ENCODE results near the gene CHRNG.

The CHRNG gene

GRCh38 chr2:232519581-232520438, 19.7 kb upstream of the CHRNG start, which contains the start of gene PRSS56:
TSS of gene PRSS56 (plus strand) at chr2:232520388. CDS start at chr2:232520599, 211 bp downstream.
- no peaks in the 10 kb centered on the region for H3K27me3 ChIP-seq (ENCODE audit: low read depth, low read length)
- H3K4me2 ChIP-seq (ENCODE audit: low read length) = no peak within 1 kb of the TSS

GRCh38 chr2:232520489-232520888, 19.0 kb upstream of the CHRNG start:
- no peaks in the 10 kb centered on the region for H3K79me2 ChIP-seq (ENCODE audit: low read length)
- H3K27ac ChIP-seq (ENCODE audit: low read length) = no peak overlapping the region
- no peak overlapping the region for H3K9ac ChIP-seq (ENCODE audit: low read length)
- H3K4me1 ChIP-seq (ENCODE audit: low read length) = no peaks in the 10 kb centered on the region
- H3K4me2 ChIP-seq (ENCODE audit: low read length) = no peak overlapping the region
- TF ChIP-seq EZH2phosphoT487 (IDR thresholded peaks at IDR 0.05; ENCODE audit: low read depth) (no peak), CTCF (IDR thresholded peaks at IDR 0.05; ENCODE audit: low read depth, low read length) (no peak)
- no peaks in the 10 kb centered on the region for H3K36me3 ChIP-seq (replicated peaks; ENCODE audit: low read depth, low read length)
- no peaks in the 10 kb centered on the region for H3K9me3 ChIP-seq (ENCODE audit: insufficient read depth, low read length)
- no peaks in the 10 kb centered on the region for H3K27me3 ChIP-seq (ENCODE audit: low read depth, low read length)
- H3K4me3 ChIP-seq (ENCODE audit: low read length) = no peak overlapping the region
- no peaks in the 10 kb centered on the region for H4K20me1 ChIP-seq (ENCODE audit: insufficient read depth, low read length)
- H2AFZ ChIP-seq (ENCODE audit: low read depth, low read length) = no peak overlapping the region

More at GRCh38 chr2:232519581-232520438, 19.7 kb upstream of the CHRNG start, which contains the start of gene PRSS56:
- Histone ChIP-seq H3K4me1 (ENCODE audit: low read length) (no peaks in the 10 kb centered on the region), H3K36me3 (replicated peaks; ENCODE audit: low read depth, low read length) (no peaks in the 10 kb centered on the region), H4K20me1 (ENCODE audit: insufficient read depth, low read length) (no peaks in the 10 kb centered on the region), H3K9me3 (ENCODE audit: insufficient read depth, low read length) (no peaks in the 10 kb centered on the region), H3K27ac (ENCODE audit: low read length) (no peak within 1 kb of the TSS), H3K4me3 (ENCODE audit: low read length) (no peak within 1 kb of the TSS), H3K79me2 (ENCODE audit: low read length) (no peaks in the 10 kb centered on the region), H2AFZ (ENCODE audit: low read depth, low read length) (no peak within 1 kb of the TSS), H3K9ac (ENCODE audit: low read length) (no peak within 1 kb of the TSS)
- TF ChIP-seq EZH2phosphoT487 (IDR thresholded peaks at IDR 0.05; ENCODE audit: low read depth) (no peak), CTCF (IDR thresholded peaks at IDR 0.05; ENCODE audit: low read depth, low read length) (no peak)

- H3K36me3 ChIP-seq (replicated peaks; ENCODE audit: low read depth, low read length) = no peaks in the 10 kb centered on the region
- H3K27ac ChIP-seq (ENCODE audit: low read length) = no peak overlapping the region
- H4K20me1 ChIP-seq (ENCODE audit: insufficient read depth, low read length) = no peaks in the 10 kb centered on the region
- H3K4me2 ChIP-seq (ENCODE audit: low read length) = no peak overlapping the region
- no peak overlapping the region for H3K4me3 ChIP-seq (ENCODE audit: low read length)
- H3K27me3 ChIP-seq (ENCODE audit: low read depth, low read length) = no peaks in the 10 kb centered on the region
- TF ChIP-seq CTCF (IDR thresholded peaks at IDR 0.05; ENCODE audit: low read depth, low read length) (no peak), EZH2phosphoT487 (IDR thresholded peaks at IDR 0.05; ENCODE audit: low read depth) (no peak)
- no peaks in the 10 kb centered on the region for H3K4me1 ChIP-seq (ENCODE audit: low read length)
- H3K9ac ChIP-seq (ENCODE audit: low read length) = no peak overlapping the region
- H3K9me3 ChIP-seq (ENCODE audit: insufficient read depth, low read length) = no peaks in the 10 kb centered on the region
- no peak overlapping the region for H2AFZ ChIP-seq (ENCODE audit: low read depth, low read length)
- H3K79me2 ChIP-seq (ENCODE audit: low read length) = no peaks in the 10 kb centered on the region
Measured at GRCh38 chr2:232521098-232521497, 18.4 kb upstream of the CHRNG start.

DNA sequence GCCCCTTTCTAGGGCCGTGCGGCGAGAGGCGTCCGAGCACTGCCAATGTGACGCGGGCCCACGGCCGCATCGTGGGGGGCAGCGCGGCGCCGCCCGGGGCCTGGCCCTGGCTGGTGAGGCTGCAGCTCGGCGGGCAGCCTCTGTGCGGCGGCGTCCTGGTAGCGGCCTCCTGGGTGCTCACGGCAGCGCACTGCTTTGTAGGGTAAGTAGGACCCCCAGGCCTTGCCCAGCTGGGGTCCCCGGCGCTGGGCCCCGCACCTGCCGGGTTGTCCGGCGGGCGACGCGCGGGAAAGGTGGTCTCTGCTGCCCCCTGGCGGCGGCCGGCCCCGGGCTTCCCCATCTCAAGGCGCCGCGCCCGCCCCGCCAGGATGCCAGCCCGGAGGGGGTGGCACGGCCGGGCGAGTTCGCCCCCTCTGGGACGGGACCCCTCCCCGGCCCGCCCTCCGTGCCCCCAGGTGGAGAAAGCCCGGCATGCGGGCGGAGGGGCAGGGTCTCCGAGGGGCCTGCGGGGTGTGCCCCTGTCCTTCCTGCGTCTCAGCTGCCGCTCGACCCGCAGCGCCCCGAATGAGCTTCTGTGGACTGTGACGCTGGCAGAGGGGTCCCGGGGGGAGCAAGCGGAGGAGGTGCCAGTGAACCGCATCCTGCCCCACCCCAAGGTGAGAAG, 17.4 kb upstream of the CHRNG start:
- Histone ChIP-seq H3K9ac (ENCODE audit: low read length) (no peak overlapping the region), H3K9me3 (ENCODE audit: insufficient read depth, low read length) (no peaks in the 10 kb centered on the region), H3K27me3 (ENCODE audit: low read depth, low read length) (no peaks in the 10 kb centered on the region), H3K4me2 (ENCODE audit: low read length) (peak overlapping the region; percentile 61), H3K79me2 (ENCODE audit: low read length) (no peaks in the 10 kb centered on the region), H3K4me3 (ENCODE audit: low read length) (no peak overlapping the region), H3K36me3 (replicated peaks; ENCODE audit: low read depth, low read length) (no peaks in the 10 kb centered on the region), H4K20me1 (ENCODE audit: insufficient read depth, low read length) (no peaks in the 10 kb centered on the region), H3K27ac (ENCODE audit: low read length) (no peak overlapping the region), H3K4me1 (ENCODE audit: low read length) (no peaks in the 10 kb centered on the region), H2AFZ (ENCODE audit: low read depth, low read length) (no peak overlapping the region)
- TF ChIP-seq EZH2phosphoT487 (IDR thresholded peaks at IDR 0.05; ENCODE audit: low read depth) (no peak), CTCF (IDR thresholded peaks at IDR 0.05; ENCODE audit: low read depth, low read length) (peak; percentile 51)

All from OCI-LY3 (cell line).